GM21717 (cell line): ENCODE data around the gene FEM1B.

Experiments
- ATAC-seq: cut with Tn5 transposase; IDR thresholded peaks from one replicate; pipeline ENCODE4 v1.9.1; 2021; ENCODE audit warnings: mild to moderate bottlenecking, moderate library complexity; ENCODE audit not compliant: unreplicated experiment

Gene FEM1B

GRCh38 chr15:68283401-68283800 is 5.9 kb downstream of the FEM1B start:
- no peak for ATAC-seq

GRCh38 chr15:68284616-68285258 is 7.2 kb downstream of the FEM1B start:
- no peak for ATAC-seq

- no peak for ATAC-seq
Measured at GRCh38 chr15:68285259-68285980, 7.9 kb downstream of the FEM1B start.

- no peak for ATAC-seq
Measured at GRCh38 chr15:68286256-68286655, 8.7 kb downstream of the FEM1B start.

- ATAC-seq = no peak
Measured at GRCh38 chr15:68289057-68289456, 11.5 kb downstream of the FEM1B start.

- no peak for ATAC-seq
Measured at GRCh38 chr15:68289621-68290352, 12.2 kb downstream of the FEM1B start.

GRCh38 chr15:68290715-68291114 is 13.2 kb downstream of the FEM1B start:
- ATAC-seq = no peak

- ATAC-seq = no peak
Measured at GRCh38 chr15:68292157-68292781, 14.7 kb downstream of the FEM1B start.

GRCh38 chr15:68292967-68293366 is 15.4 kb downstream of the FEM1B start:
- no peak for ATAC-seq

GRCh38 chr15:68295014-68295805 is 17.7 kb downstream of the FEM1B start:
- no peak for ATAC-seq

GRCh38 chr15:68298336-68298735 is 20.8 kb downstream of the FEM1B start:
- no peak for ATAC-seq

GRCh38 chr15:68298882-68299381 is 21.4 kb downstream of the FEM1B start:
- peak; percentile 82 for ATAC-seq

- ATAC-seq = peak; percentile 6
Measured at GRCh38 chr15:68299436-68299835, 21.9 kb downstream of the FEM1B start.

GRCh38 chr15:68300115-68300940 is 22.8 kb downstream of the FEM1B start:
- ATAC-seq = no peak

- no peak for ATAC-seq
Measured at GRCh38 chr15:68301301-68301700, 23.8 kb downstream of the FEM1B start.

- no peak for ATAC-seq
Measured at GRCh38 chr15:68302729-68303128, 25.2 kb downstream of the FEM1B start.

GRCh38 chr15:68303134-68303533 is 25.6 kb downstream of the FEM1B start:
- no peak for ATAC-seq

- ATAC-seq = no peak
Measured at GRCh38 chr15:68303560-68304436, 26.3 kb downstream of the FEM1B start.
